NCI-H187 (cell line): ENCODE measurements around the gene BTBD8.

ENCODE experiments used
- DNase-seq, 2 experiments: peaks; one replicate each; lab custom pipeline; 2025; lab: John Stamatoyannopoulos, UW

Gene BTBD8

GRCh38 chr1:92192246-92192645 is 112.1 kb downstream of the BTBD8 start:
- no peak for DNase-seq

- no peak for DNase-seq
Observed at GRCh38 chr1:92194511-92194910, 114.4 kb downstream of the BTBD8 start.

- DNase-seq: no peak
Observed at GRCh38 chr1:92201973-92202372, 121.8 kb downstream of the BTBD8 start.

GRCh38 chr1:92203105-92203504 is 123.0 kb downstream of the BTBD8 start:
- DNase-seq: no peak

- DNase-seq: no peak
Observed at GRCh38 chr1:92210701-92211100, 130.6 kb downstream of the BTBD8 start.

- DNase-seq: no peak
Observed at GRCh38 chr1:92211166-92211565, 131.0 kb downstream of the BTBD8 start.

- no peak for DNase-seq
Observed at GRCh38 chr1:92217721-92218120, 137.6 kb downstream of the BTBD8 start, which contains the start of gene C1orf146. Gene C1orf146, plus strand, starts transcription at chr1:92217915. Its CDS starts 13,506 bp downstream, at chr1:92231421.

GRCh38 chr1:92218559-92218958 is 138.4 kb downstream of the BTBD8 start:
- no peak for DNase-seq

- DNase-seq: no peak
Observed at GRCh38 chr1:92219028-92219427, 138.9 kb downstream of the BTBD8 start.

GRCh38 chr1:92228401-92228800 is 148.3 kb downstream of the BTBD8 start:
- no peak for DNase-seq

- no peak for DNase-seq
Observed at GRCh38 chr1:92230736-92231135, 150.6 kb downstream of the BTBD8 start.
